ENCODE measurements around the gene LMCD1.

Gene LMCD1

DNA sequence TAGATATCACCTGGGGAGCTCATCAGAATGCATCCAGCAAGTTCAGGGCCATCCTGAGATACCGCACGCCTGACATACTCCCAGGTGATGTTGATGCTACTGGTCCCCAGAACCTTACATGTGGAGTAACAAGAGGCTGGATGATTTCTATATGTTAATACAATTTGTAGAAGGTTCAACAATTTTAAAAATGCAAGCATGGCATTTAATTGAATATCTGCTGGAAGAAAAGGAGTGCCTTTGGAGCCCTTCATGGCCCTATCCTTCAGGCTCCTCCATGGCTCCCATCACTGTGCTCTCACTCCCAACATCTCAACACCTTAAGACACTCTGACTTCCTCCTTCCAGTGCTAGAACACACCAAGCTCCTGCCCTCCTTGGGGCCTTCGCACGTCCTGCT lies 36.6 kb downstream of the LMCD1 start:
- DNase-seq: no peak

DNA sequence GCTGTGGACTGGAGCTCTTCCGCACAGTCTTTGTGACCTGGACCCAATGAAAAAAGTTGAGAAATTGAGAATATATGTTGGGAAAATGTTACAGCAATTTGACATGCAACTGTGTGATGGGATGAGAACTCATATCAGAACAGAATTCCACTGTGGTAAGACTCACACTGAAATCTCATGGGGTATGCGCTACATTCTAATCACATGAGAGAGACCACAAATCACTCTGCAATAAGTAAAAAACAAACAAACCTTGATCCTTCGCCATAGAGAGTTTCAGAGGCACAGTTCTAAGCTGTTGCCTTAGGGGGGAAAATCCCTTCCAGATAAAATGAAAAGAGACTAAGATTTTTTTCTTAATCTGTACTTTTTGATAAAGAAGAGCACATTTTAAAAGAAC lies 37.3 kb downstream of the LMCD1 start:
- no peak for DNase-seq

DNA sequence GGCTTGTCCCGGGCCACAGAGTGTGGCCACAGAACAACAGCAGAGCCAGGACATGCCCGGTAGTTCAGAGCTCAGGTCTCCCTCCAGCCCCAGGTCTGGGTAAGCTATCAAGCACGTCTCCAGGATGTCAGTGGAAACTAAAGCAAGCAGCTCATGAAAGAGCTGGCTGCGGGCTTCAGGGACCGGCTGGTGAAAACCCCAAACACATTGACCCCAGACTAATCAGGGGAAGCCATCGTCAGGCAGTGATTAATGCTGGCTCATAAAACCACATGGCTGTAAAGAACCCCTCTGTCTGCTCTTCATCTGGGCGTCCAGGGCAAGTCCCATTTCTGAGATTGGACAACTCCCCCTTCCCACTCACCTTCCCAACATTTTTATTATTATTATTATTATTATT lies 37.8 kb downstream of the LMCD1 start:
- no peak for DNase-seq

DNA sequence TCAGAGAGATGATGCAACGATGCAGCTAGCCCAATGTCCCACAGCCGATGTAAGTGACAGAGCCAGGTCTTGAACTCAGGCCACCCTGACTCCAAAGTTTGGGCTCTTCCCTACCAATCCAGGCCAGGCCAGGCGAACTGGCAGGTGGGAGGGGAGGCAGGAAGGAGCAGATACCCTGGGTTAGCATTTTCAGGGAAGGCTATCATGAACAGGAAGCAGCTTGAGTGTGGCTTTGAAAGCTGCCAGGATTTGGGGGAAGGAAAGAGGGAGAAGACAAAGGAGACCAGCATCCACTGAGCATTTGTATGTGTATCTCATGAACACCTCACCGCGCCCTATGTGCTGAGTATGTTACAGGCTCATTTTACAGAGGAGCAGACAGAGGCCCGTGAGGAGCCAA lies 38.8 kb downstream of the LMCD1 start:
- DNase-seq: no peak

DNA sequence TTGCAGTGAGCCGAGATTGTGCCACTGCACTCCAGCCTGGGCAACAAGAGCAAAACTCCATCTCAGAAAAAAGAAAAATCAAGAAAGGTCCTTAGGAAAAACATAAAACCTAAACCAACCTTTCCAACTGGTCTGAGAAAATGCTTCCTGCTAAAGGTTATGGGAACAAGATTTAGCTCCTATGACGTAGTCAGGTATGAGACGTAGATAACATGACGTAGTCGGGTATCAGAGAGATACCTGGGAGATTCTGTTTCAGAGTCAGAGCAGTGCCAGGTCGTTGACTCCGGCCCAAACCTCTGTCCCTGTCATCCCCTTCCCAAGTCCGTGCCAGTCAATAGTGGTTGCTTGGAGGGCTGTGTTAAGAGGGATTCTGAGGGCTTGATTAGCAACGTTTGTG lies 39.9 kb downstream of the LMCD1 start:
- no peak for DNase-seq

DNA sequence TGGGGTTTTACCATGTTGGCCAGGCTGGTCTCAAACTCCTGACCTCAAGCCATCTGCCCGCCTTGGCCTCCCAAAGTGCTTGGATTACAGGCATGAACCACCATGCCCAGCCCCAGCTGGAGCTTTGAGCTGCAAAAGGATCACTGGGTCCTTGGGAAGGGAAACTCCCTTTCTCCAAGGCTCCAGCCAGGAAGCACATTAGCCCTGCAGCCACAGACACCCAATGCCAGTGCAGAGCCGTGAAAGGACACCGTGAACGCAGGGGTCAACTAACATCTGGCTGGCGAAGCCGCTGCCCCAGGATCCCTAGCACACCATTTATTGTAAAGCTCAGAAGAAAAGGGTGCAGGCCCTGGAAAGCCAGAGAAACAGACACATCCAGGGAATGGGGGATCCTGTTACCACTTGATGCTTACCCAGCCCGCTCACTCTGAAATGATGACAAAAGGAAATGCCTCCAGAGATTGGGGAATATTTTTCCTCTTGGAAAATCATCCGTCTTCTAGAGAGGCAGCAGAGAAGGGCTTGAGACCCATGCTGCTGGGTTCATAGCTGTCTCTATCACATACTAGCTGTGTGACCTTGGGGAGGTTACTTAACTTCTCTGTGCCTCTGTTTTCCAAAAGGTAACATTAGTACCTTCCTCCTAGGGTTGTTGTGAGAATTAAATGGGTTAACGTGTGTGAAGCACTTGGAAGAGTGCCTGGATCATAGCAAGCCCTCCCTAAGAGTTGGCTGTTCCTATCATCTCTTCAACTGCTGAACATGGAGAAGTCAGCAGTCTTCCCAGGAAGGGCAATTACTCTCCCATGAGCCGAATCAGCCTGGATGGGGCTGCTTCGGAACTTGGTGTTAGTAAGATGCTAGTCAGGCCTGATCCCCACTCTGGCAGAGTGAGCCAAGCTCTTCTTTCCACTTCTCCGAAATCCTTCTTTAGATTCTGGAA lies 40.8 kb downstream of the LMCD1 start:
- no peak for DNase-seq

DNA sequence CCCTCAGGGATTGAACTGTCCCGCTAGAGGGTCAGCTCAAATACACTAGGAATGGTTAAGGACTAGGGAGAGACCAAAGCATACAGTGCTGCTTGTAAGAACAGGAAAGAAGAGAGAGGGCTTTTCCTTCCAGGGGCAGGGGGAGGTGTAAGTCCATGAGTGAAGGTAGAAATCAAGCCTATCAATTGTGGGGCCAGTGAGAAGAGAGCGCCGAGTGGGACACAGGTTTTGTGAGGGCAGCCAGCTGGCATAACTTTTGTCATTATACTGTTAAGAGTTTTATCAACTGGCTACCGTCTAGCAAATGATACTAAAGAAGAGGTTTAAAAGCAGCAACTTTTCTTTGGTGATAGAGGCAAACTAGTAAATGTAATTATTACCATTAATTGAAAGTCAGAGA lies 45.0 kb downstream of the LMCD1 start:
- no peak for DNase-seq

DNA sequence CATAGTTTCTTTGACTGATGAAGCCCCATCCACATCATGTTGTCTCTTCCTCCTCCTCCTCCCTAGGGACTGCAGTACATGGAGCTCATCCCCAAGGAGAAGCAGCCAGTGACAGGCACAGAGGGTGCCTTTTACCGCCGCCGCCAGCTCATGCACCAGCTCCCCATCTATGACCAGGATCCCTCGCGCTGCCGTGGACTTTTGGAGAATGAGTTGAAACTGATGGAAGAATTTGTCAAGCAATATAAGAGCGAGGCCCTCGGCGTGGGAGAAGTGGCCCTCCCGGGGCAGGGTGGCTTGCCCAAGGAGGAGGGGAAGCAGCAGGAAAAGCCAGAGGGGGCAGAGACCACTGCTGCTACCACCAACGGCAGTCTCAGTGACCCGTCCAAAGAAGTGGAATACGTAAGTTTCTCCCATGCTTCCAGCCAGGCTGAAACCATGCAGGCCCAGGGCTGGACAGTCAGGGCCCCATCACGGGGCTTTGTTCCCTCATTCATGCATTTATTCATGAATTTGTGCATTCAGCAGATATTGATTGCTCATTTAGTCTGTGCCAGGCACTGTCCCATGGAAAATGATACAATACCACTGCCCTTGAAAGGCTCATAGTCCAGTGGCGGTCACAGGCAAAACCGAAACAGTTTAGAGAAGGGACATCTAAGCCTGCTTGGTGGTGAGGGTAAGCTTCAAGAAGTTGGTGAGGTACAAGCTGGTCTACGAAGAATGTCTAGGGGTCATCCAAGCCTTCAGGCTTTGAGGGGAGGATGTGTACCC lies 47.1 kb downstream of the LMCD1 start:
- DNase-seq: no peak

DNA sequence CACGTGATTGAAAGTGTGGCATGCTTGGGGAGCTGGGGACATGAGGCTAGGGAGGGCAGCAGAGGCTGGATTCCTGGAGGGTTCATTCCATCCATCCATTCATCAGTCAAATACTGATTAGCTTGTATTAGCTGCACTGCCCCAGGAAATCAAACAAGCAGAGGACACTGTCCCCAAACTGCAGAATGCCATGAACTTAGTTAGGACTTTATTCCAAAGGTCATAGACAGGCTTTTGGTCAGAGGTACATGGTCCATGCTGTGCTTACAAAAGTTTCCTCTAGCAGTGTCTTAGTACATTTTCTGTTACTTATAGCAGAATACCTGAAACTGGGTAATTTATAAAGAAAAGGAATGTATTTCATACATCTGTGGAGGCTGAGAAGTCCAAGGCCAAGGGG lies 47.7 kb downstream of the LMCD1 start:
- no peak for DNase-seq

DNA sequence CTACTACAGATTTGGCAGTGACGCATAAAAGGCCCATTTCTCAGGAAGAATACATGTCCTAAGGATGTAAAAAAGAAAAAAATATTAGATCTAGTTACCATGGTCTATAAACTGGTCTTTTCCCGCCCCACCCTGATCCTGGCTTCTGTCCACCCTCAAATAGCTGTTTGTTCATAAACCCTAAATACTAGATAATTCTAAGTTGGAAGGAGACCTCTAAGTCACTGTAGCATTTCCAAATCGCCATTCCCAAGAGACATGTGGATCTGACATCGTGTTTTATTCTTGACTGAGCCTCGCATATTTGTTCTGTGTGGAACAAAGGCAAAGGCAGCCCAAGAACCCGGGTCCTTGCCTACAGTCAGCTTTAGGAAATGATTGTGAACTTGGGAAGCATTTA lies 49.0 kb downstream of the LMCD1 start:
- no peak for DNase-seq

DNA sequence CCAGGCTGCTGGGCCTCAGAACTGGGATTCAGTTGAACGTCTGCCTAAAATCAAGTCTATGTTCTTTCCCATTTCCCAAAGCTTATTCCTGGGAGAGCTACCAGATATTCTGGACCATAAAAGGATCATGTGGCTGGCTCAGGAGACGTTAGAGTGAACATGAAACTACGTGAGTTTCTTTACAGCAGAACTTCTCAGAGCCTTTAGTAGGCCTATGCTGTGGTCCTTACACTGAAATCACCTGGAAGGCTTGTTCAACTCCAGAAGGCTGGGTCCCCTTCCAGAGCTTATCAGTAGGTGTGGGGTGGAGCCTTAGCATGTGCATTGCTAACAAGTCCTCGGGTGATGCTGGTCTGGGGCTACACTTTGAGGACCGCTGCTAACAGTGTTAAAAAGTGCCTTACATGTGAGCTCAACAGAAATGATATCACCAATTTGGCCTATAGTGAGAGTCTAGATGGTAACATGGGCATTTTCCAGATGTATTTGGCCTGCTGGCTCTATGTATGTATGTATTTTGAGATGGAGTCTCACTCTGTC lies 50.7 kb downstream of the LMCD1 start:
- no peak for DNase-seq

DNA sequence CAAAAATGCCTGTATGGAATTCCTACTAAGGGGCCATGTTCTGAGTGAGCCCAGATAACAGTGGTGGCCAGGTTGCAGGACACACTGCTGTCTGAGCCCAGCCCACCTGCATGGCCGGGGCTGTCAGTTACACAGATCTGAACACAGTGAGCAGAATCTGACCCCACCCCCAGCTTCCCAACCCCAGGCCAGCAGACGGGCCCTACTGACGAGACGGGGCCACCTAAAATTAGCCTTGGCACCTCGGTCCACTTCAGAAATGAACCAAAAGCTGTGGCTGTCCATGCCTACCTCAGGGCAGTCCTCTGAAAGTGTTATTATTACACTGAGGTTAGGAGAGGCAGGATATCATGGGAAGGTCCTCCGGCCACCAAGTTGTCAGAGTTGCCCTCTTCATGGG lies 51.8 kb downstream of the LMCD1 start:
- no peak for DNase-seq

DNA sequence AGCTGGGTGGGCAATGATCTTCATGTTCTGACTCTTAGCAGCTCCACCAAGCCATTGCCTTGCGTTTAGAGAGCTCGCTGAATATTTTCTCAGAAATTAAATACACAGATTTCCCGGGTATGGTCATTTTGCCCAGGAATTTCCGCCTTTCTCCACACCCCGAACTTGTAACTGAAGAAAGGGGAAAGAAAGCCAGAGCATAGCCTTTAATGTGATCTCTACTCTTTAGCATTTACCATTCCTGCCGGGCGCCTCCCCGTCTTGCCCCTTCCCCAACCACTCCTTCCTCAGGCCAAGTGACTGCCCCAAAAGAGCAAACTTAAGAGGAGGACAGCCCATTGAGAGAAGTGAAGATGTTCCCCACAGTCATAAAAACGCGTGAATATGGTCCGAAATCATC lies 53.1 kb downstream of the LMCD1 start:
- no peak for DNase-seq

DNA sequence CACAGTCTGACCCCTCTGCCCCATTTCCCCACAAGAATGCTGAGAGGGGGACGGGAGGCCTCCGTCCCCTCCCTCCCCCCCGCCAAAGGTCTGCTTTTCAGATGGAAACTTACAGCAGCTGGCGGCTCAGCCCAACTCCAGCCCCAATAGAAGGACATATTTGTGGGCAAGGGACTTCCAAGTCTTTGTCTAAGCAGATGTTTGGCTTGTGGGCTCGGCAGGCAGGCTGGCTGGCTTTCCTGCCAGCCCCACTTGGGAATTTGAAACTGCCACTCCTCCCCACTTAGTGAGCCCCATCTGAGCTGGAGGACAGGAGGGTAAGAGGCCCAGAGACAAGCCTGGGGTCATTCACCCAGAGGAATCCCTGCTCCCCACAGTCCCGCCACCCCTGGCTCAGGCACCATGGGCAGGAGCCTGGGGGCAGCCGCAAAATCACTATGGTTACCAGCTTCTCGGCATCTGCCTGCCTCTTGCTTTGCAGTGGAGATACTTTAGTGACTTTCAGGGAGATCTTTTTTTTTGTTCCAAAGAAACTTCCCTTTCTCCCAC lies 53.6 kb downstream of the LMCD1 start:
- no peak for DNase-seq

DNA sequence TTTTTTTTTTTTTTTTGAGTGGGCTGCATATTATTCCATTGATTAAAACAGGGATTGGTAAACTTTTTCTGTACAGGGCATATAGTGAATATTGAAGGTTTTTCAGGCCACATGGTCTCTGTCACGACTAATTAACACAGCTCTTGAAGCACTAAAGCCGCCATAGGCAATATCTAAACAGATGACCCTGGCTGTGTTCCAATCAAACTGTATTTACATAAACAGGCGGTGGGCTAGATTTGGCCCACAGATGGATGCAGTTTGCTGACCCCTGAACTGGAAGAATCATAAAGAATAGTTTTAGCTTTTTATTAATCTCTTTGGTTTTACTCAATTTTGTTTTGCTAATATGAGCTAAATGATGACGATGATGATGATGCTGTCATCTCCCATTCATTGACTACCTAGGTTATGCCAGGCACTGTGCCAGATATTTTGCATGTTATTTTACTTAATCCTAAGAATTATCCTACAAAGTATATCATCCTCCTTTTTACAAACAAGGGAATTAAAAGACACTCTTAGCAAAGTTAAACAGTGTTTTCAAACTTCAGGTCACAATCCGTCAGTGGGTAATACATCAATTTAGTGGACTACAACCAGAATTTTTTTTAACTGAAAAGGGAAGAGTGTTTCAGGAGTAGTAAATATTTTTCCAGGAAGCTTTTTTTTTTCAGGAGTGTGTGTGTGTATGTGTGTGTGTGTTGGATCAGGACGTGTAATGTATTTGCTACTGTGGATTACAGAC lies 54.3 kb downstream of the LMCD1 start:
- DNase-seq: peak; percentile 33

DNA sequence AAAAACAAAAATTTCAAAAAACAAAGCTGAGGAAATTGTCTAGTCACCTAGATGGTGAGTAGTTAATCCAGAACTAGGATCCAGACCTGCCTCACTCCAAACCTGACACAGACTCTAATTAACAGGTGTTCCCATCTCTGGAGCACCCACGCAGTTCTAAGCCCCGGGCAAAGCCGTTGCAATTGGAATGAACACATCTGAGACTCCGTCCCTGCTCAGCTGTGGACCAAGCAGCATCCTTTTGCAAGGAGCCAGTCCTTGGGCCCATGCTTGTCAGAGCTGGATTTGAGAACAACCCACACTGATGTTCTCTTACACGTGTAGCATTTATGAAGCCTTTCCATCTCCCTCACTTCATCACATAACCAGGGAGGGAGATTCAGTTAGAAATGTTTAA lies 54.8 kb downstream of the LMCD1 start:
- no peak for DNase-seq

DNA sequence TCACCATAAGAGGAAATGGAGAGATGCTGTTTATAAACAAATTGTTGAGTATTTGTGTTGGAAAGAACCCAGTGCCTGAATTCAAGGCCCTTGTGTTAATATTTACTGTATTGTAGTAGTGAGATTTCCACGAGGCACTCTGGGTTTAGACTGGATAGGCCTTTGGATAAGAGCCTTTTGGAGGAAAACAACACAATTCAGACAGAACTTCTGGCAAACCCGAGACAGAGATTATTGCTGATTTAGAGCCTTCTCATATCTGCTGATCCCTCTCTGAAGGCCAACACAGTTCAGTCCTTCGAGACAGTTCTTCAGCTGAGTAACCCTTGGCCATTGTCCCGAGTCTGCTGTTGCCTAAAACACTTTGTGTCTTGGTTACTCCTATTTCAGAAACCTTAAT lies 55.7 kb downstream of the LMCD1 start:
- DNase-seq: no peak

DNA sequence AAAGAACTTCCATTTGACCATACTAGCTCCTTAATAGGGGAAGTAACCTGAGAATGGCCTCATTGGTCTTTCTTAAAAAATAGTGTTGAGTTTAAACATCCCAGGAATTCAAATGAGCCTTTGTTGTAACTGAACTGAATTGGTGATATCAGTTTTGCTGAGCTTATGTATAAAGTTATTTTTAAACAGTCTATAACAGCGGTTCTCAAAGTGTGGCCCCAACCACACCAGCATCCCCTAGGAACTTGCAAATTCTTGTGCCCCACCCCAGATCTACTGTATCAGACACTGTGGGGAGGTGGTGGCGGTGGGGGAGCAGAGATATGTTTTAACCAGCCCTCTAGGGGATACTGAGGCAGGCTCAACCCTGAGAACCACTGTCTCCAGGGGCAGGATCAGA lies 57.0 kb downstream of the LMCD1 start:
- no peak for DNase-seq

DNA sequence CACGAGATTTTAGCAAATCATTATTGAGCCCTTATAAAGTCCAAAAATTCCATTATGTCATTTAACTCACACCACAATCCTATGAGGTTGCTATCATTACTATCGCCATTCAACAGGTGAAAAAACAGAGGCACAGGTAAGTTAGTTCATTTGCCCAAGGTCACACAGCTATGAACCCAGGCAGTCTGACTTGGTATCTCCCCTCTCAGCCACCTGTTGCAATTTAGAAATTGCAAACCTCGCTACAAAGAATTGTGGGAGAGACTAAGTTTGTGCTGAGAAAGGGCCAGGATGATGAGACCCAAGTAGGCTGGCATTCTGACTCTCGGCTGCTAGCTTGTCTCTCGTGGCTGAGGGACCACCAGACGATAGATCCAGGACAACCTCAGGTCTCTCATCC lies 57.7 kb downstream of the LMCD1 start:
- DNase-seq: no peak

DNA sequence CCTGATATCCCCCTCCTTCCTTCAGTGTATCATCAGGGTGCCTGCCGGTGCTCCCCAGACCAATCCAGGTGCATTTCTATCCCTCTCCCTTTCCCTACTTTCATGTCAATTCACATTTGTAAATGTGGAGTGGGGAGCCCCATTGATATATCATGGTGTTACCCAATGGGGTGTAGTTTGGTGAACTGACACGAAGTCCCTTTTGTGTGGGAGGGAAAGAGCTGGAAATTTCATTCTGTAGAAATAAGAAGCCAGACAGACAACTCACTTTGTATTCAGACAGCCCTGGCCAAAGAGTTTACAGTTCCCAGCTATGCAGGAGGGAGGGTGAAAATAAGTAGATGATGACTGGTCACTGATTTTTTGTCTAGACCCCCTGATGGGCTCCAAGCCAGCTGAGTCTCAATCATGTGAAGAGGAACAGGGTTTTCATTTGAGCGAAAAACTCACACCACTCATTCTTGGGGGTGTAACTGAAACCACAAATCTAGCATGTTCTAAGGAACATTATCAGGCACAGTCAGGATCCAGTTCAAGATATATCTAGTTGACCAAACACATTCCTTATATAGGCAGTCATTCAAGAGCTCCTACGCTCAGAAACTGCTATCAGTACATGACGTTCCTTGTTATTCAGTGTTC lies 58.9 kb downstream of the LMCD1 start:
- no peak for DNase-seq

DNA sequence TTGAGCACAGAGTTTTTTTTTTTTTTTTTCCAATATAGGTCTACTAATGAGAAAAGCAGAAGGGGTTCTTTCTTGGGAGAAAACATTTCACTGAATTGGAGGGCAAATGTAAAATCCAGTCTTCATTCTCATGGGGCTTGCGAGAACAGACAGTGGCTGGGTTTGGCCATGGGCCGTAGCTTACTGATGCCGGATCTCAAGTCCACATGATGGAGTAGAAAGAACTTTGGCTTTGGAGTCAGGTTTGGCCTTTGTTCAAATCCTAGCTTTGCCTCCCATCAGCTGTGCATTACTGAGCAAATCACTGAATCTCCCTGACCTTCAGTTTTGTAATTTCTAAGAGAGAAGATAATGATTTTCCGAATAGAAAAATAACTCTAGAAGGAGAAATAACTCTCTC lies 59.7 kb downstream of the LMCD1 start:
- no peak for DNase-seq

DNA sequence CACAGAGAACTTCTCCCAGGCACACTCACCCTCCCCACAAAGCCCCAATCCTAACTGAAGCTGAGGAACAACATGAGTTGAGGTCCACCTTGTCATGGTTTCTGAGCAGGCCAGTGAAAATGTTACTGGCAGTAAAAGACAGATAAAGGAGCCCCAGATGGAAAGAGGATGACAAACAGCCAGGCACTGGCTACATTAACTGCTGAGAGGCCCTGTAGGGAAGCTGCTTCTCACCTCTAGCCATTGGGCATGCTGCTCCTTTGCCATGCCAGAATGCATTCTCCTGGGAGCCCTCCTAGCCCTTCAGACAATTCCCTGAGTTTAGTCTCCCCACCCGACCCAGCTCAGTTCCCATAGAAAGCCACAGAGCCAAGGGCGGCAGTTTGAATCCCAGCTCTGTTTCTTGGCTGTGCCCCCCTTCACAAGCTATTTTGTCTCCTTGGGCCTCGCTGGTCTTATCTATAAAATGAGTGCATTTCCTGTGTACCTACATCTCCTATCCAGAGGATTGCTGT lies 60.5 kb downstream of the LMCD1 start:
- DNase-seq: no peak

Data from NCI-H1048 (cell line).